HG03196 (cell line): Measurements from ENCODE around the gene EFCAB14.
"Not testable (repeated sequence)": the region's sequence is repeated elsewhere in the genome, so short reads cannot be mapped to it uniquely, and the experiment has no call there.

Source experiments
- ATAC-seq: cut with Tn5 transposase; IDR thresholded peaks from one replicate; pipeline ENCODE4 v1.9.1; 2021; ENCODE audit not compliant: unreplicated experiment

Gene EFCAB14

GRCh38 chr1:46723901-46724300, 5.0 kb upstream of the EFCAB14 start:
- no peak for ATAC-seq

DNA sequence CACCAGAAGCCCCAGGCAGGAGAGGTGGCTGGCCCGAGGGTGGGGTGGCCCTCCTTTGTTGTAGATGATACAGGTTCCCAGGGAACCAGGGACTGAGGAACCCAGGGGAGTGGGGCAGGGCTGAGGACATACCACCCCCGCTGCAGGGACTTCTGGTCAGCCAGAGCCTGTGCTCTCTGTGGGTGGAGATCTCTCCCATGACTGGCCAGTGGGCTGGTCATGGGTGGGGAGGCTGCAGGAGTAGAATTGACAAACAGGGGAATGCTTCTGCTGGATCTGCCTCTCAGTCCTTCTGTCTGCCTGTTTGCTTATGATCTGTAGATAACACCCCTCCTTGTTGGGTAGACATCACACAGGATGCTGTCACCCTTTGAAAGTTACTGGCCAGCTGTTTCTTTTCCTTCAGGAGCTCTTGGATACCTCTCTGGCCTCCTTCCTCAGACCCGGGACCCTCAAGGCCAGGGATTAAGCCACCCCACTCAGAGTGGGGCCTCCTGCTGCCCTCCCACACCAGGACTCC, 2.8 kb upstream of the EFCAB14 start:
- ATAC-seq: no peak

DNA sequence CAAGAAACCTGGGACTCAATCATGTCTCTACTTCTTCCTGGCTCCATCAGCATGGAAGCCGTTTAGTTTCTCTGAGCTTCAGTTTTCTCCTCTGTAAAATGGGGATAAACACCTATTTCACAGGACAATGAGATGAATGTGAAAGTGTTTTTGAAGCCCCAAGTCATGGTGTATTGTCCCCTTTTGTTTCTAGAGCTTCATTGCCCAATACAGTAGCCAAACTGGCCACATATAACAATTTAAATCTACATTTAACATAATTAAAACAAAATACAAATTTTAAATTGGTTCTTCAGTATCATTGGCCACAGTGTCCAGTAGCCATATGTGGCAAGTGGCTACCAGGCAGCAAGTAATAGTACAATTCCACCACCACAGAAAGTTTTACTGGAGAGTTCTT, 2.3 kb upstream of the EFCAB14 start:
- no peak for ATAC-seq

DNA sequence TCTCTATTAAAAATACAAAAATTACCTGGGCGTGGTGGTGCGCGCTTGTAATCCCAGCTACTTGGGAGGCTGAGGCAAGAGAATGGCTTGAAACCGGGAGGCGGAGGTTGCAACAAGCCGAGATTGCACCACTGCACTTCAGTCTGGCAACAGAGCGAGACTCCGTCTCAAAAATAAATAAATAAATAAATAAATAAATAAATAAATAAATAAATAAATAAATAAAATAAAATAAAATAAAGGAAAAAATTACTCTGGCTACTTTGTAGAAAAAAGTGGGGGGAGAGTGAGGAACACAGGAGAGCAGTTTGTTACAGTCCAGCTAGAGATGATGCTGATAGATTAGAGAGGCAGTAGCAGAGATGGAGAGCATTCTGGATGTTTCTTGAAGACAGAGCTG, 1.4 kb upstream of the EFCAB14 start:
- not testable (repeated sequence) for ATAC-seq

- no peak for ATAC-seq
These were observed 775 bp upstream of the EFCAB14 start for GRCh38 chr1:46719689-46720088.

DNA sequence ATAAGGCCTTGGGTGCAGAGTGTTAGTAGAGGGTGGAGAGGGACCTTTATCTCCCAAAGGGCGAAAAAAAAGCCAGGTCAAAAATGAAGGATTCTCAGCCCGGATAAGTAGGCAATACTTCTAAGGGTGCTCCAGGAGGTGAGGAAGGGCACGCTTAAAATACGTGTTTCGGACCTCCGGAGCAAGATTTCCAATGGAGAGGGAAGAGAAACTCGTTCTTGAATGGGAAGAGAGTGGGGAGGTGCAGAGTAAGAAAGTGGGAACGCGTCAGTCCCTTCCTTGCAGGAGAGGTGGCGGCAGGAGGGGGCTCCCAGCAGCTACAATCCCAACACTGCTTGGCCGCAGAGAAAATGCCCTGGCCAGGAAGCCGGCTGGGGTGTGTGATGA, 581 bp downstream of the EFCAB14 start:
- ATAC-seq: no peak

DNA sequence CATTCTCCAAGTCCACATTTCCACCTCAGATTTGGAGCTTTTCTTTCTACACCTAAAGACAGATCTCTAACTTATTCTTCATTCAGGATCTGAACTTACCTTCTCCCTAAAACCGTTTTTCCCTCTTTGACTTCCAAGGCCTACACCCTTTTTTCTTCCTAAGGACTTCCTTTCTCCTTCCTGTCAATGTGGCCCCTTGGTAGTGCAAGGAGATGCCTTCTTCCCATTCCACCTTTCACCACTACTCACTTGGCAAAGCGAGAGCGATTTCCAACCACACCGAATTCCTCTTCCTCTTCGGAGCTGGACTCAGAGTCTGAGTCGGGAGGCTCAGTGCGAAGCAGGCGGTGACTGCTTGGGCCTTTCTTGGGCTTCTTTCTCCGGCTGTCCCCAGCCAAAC, 1.3 kb downstream of the EFCAB14 start:
- no peak for ATAC-seq

- no peak for ATAC-seq
These were observed 3.9 kb downstream of the EFCAB14 start for GRCh38 chr1:46714976-46715375.

- ATAC-seq: no peak
These were observed 10.8 kb downstream of the EFCAB14 start for GRCh38 chr1:46708121-46708520.

DNA sequence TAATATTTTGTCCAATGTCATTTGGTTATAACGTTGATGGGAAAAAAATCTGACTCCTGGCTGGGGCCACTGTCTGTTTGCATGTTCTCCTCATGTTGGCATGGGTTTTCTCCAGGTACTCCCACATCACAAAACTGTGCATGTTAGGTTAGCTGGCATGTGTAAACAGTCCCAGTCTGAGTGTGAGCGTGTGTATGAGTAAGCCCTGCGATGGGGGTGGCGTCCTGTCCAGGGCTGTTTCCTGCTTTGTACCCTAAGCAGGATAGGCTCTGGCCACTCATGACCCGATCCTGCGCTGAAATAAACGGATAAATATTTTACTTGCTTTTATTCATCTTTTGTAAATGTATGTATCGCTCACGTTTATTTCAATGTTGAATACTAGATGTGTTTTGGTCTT, 13.5 kb downstream of the EFCAB14 start:
- ATAC-seq: no peak

- ATAC-seq: no peak
These were observed 14.8 kb downstream of the EFCAB14 start for GRCh38 chr1:46703927-46704641.

DNA sequence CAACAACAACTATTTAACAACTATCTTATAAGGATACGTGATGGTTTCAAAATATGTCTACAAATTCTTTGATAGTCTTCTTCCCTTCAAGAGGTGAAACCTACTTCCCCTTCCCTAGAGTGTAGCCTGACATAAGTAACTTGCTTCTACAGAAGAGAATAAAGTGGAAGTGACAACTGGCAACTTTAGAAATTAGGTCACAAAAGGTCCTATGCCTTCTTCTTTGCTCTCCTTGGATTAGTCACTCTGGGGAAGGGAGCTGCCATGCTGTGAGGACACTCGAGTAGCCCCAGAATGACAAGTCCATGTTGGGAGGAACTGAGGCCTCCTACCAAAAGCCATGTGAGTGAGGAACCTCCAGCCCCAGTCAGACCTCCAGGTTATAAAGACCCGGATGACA, 19.2 kb downstream of the EFCAB14 start:
- no peak for ATAC-seq

DNA sequence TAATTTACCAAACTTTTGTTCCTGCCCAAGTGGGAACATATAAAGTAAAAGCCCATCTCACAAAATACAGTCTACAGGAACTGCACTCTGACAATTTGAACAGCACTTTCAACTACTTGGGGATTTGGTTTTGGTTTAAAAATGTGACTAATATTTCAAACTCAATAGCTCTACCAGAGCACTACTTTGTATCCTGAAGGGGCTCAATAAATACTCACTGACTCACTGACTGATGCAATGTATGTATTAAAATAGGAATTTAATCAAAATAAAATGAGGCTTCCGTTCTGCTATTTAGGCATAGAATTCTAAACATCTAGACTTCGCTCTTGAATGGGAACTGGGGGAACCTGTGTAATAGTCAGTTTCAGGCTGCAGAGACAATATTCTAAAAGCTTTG, 21.9 kb downstream of the EFCAB14 start:
- ATAC-seq: no peak

DNA sequence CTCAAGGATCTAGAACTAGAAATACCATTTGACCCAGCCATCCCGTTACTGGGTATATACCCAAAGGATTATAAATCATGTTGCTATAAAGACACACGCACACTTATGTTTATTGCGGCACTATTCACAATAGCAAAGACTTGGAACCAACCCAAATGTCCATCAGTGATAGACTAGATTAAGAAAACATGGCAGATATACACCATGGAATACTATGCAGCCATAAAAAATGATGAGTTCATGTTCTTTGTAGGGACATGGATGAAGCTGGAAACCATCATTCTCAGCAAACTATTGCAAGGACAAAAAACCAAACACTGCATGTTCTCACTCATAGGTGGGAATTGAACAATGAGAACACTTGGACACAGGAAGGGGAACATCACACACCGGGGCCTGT, 24.2 kb downstream of the EFCAB14 start:
- ATAC-seq: not testable (repeated sequence)

DNA sequence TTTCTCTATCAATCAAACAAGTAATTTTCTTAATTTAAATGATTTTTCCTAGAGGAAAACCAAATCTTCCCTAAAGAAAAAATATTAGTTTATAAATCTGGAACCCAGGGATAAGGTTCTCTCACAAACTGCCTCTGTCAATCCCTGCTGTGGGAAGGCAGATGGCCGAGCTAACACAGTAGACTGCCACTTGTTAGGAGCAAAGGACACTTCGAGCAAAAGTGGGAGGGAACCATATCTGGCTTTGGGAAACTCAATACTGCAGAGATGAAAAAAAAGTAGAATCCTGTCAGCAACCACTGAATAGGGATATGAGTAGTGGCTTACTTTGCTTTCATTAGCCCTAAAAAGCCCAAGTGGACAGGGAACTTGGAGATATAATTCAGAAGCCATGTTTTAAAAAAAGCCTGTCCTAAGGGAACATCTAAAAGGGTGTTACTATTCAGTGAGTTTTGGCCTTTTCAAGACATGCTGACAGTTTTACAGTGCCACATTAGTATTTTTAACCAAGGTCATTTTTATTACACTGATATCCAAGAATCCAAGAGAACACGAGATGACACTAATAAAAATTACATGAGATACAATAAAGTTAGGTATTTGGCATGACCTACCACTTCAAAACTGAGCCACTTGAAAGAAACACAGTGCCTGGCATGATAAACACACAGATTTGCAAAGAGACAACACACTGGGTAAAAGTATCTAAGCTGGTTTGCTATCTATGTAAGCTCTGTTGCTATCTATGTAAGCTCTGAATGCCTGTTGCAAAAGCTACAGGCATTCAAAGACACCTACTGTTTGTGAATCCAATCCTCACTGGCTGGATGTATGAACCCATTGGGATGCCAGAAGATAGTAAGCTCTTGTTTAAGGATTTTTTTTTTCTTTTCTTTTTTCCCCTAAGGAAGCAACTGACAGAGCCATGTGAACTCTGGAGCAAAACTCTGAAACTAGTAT, 25.8 kb downstream of the EFCAB14 start:
- no peak for ATAC-seq

GRCh38 chr1:46691997-46692790, 26.7 kb downstream of the EFCAB14 start:
- ATAC-seq: no peak

- no peak for ATAC-seq
These were observed 27.9 kb downstream of the EFCAB14 start for GRCh38 chr1:46690931-46691421.

- ATAC-seq: no peak
These were observed 29.0 kb downstream of the EFCAB14 start for GRCh38 chr1:46689897-46690296.

DNA sequence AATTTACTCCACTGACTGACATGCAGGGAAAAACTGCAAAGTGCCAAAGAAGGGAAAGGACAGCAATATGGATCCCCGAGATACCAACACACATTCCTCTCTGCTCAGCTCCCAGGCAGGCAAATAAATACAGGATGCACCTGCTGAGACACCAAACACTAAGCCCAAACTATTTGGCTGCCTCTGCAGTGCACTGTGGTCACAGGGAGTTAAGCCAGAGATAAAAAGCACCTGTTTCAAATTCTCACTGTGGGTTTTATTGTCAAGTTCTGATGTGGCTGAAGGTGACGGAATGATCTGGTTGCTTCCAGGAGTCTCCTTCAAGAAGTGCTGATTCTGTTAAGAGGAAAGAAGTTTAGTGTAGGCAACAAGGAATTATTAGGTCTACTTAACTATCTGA, 29.6 kb downstream of the EFCAB14 start:
- ATAC-seq: no peak

- ATAC-seq: no peak
These were observed 30.9 kb downstream of the EFCAB14 start for GRCh38 chr1:46687921-46688509.
